ENCODE data around the gene TRIM65.
A peak's percentile ranks its signal among the peaks of the same experiment; 100 is the strongest.

The TRIM65 gene, protein sequence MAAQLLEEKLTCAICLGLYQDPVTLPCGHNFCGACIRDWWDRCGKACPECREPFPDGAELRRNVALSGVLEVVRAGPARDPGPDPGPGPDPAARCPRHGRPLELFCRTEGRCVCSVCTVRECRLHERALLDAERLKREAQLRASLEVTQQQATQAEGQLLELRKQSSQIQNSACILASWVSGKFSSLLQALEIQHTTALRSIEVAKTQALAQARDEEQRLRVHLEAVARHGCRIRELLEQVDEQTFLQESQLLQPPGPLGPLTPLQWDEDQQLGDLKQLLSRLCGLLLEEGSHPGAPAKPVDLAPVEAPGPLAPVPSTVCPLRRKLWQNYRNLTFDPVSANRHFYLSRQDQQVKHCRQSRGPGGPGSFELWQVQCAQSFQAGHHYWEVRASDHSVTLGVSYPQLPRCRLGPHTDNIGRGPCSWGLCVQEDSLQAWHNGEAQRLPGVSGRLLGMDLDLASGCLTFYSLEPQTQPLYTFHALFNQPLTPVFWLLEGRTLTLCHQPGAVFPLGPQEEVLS

DNA sequence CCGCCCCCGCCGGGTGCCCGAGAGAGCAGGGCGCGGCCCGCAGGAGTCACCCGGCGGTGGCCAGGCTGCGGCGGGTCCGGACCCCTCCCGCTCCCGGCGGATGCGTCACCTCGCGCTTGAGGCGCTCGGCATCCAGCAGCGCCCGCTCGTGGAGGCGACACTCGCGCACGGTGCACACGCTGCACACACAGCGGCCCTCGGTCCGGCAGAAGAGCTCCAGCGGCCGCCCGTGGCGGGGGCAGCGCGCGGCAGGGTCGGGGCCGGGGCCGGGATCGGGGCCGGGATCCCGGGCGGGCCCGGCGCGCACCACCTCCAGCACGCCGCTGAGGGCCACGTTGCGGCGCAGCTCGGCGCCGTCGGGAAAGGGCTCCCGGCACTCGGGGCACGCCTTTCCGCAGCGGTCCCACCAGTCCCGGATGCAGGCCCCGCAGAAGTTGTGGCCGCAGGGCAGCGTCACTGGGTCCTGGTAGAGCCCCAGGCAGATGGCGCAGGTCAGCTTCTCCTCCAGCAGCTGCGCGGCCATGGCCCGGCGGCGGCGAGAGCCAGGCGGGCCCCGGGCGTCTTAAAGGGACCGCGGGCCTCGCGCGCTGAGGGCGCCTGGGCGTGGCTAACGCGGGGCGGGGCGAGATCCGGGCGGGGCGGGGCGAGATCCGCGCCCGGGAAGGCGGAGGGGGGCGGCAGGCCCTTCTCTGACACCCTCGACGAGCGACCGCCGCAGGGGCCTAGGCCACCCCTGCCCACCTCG, at the start of gene TRIM65:
TRIM65 (minus strand) TSS at position 537 of the 745 bp plus-strand sequence; CDS start at position 523, 14 bp downstream.
- peak within 1 kb of the TSS; percentile 67 for H2AFZ ChIP-seq (ENCODE audit: low read depth)
- H3K4me1 ChIP-seq (ENCODE audit: low read depth, poor library complexity, severe bottlenecking), result peaks cover 26% of the 10 kb centered on the region
- H3K36me3 ChIP-seq (ENCODE audit: insufficient read depth), result peaks cover 2% of the 10 kb centered on the region; the same call in 1 of the 2 replicates
- peak within 1 kb of the TSS; percentile 72 for H3K4me3 ChIP-seq (IDR thresholded peaks at IDR 0.05; ENCODE audit: insufficient read depth, low read depth, low read length)
- H3K9ac ChIP-seq, result peak within 1 kb of the TSS; percentile 93
- peak within 1 kb of the TSS; percentile 82 for H3K27ac ChIP-seq
- H4K20me1 ChIP-seq (ENCODE audit: insufficient read depth), result no peaks in the 10 kb centered on the region
- H3K4me2 ChIP-seq, result peak within 1 kb of the TSS; percentile 86
- peaks cover 28% of the 10 kb centered on the region for H3K79me2 ChIP-seq (ENCODE audit: insufficient read depth, low read depth)
- TF ChIP-seq, protein P1, sequence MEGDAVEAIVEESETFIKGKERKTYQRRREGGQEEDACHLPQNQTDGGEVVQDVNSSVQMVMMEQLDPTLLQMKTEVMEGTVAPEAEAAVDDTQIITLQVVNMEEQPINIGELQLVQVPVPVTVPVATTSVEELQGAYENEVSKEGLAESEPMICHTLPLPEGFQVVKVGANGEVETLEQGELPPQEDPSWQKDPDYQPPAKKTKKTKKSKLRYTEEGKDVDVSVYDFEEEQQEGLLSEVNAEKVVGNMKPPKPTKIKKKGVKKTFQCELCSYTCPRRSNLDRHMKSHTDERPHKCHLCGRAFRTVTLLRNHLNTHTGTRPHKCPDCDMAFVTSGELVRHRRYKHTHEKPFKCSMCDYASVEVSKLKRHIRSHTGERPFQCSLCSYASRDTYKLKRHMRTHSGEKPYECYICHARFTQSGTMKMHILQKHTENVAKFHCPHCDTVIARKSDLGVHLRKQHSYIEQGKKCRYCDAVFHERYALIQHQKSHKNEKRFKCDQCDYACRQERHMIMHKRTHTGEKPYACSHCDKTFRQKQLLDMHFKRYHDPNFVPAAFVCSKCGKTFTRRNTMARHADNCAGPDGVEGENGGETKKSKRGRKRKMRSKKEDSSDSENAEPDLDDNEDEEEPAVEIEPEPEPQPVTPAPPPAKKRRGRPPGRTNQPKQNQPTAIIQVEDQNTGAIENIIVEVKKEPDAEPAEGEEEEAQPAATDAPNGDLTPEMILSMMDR (conservative IDR thresholded peaks at IDR 0.05; ENCODE audit: low read depth, low read length), result no peak
- no peaks in the 10 kb centered on the region for H3K27me3 ChIP-seq (ENCODE audit: insufficient read depth, low read depth)

DNA sequence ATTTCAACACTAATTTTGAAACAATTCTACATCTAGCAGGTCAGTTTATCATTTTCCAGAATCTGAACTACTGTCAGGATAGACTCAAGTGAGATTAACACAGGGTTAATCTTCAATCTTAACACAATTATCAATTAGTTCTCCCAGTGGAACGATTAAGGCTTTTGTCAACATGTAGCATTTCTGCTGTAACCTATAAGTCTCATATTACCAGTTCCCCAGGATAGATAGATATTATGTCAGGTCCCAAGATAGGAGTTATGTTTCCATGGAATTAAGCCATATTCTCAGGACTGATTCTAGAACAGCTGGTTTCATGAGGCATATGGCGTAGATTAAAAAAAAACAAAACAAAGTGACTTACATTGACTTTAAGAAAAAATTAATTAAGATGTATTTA, 48.5 kb upstream of the TRIM65 start:
- Histone ChIP-seq H3K9ac (no peak overlapping the region), H3K4me3 (IDR thresholded peaks at IDR 0.05; ENCODE audit: insufficient read depth, low read depth, low read length) (no peak overlapping the region), H4K20me1 (ENCODE audit: insufficient read depth) (no peaks in the 10 kb centered on the region), H2AFZ (ENCODE audit: low read depth) (no peak overlapping the region), H3K79me2 (ENCODE audit: insufficient read depth, low read depth) (no peaks in the 10 kb centered on the region), H3K36me3 (ENCODE audit: insufficient read depth) (no peaks in the 10 kb centered on the region), H3K4me1 (ENCODE audit: low read depth, poor library complexity, severe bottlenecking) (peaks cover 7% of the 10 kb centered on the region), H3K4me2 (no peak overlapping the region), H3K27ac (no peak overlapping the region), H3K27me3 (ENCODE audit: insufficient read depth, low read depth) (no peaks in the 10 kb centered on the region)
- TF ChIP-seq, protein P1 (conservative IDR thresholded peaks at IDR 0.05; ENCODE audit: low read depth, low read length), result no peak

DNA sequence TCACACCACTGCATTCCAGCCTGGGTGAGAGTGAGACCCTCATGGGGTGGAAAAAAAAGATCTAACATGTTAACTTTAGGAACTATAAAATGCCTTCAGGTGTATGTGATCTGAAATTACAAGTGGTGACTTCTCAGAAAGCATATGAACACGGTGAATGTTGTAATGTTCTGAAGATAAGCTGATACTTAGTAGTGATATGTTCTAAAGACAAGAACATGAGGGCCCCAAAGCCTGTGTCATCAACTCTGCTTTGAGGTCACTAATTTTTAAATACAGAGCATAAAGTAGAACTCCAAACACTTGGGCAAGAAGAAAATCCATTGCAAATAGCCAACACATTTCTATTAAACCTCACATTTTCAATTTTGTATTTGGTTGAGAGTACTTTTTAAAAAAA, 46.7 kb upstream of the TRIM65 start:
- H4K20me1 ChIP-seq (ENCODE audit: insufficient read depth), result no peaks in the 10 kb centered on the region
- no peak overlapping the region for H2AFZ ChIP-seq (ENCODE audit: low read depth)
- H3K4me2 ChIP-seq, result no peak overlapping the region
- no peak overlapping the region for H3K27ac ChIP-seq
- no peaks in the 10 kb centered on the region for H3K27me3 ChIP-seq (ENCODE audit: insufficient read depth, low read depth)
- H3K36me3 ChIP-seq (ENCODE audit: insufficient read depth), result no peaks in the 10 kb centered on the region
- no peak overlapping the region for H3K9ac ChIP-seq
- no peaks in the 10 kb centered on the region for H3K79me2 ChIP-seq (ENCODE audit: insufficient read depth, low read depth)
- H3K4me1 ChIP-seq (ENCODE audit: low read depth, poor library complexity, severe bottlenecking), result peaks cover 12% of the 10 kb centered on the region
- H3K4me3 ChIP-seq (IDR thresholded peaks at IDR 0.05; ENCODE audit: insufficient read depth, low read depth, low read length), result no peak overlapping the region
- TF ChIP-seq, protein P1 (conservative IDR thresholded peaks at IDR 0.05; ENCODE audit: low read depth, low read length), result no peak

DNA sequence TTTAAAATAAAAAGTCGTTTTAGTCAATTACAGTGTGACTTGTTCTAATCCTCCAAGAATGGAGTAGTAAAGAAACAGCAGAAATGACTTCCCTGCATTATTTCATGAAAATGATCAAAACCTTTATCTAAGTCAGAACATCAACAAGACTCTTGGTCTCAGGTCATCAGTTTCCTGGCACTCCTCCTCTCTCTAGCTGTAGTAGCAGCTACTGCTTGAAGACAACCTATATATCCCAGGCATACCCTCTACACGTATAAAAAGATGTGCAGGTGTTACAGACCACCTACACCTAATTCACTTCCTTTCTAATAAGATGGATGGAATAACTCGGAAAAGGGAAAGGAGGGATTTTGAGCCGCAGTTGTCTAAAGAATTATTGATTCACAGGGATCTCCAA, 45.7 kb upstream of the TRIM65 start:
- no peak overlapping the region for H3K27ac ChIP-seq
- no peaks in the 10 kb centered on the region for H3K79me2 ChIP-seq (ENCODE audit: insufficient read depth, low read depth)
- H3K27me3 ChIP-seq (ENCODE audit: insufficient read depth, low read depth), result no peaks in the 10 kb centered on the region
- H3K36me3 ChIP-seq (ENCODE audit: insufficient read depth), result no peaks in the 10 kb centered on the region
- H3K4me2 ChIP-seq, result no peak overlapping the region
- H3K4me1 ChIP-seq (ENCODE audit: low read depth, poor library complexity, severe bottlenecking), result peaks cover 12% of the 10 kb centered on the region
- H3K9ac ChIP-seq, result no peak overlapping the region
- H4K20me1 ChIP-seq (ENCODE audit: insufficient read depth), result no peaks in the 10 kb centered on the region
- H3K4me3 ChIP-seq (IDR thresholded peaks at IDR 0.05; ENCODE audit: insufficient read depth, low read depth, low read length), result no peak overlapping the region
- TF ChIP-seq, protein P1 (conservative IDR thresholded peaks at IDR 0.05; ENCODE audit: low read depth, low read length), result no peak
- H2AFZ ChIP-seq (ENCODE audit: low read depth), result no peak overlapping the region

All from KMS-11 (cell line).